K562 (cell line): ENCODE results near the gene APOM. TPM values are rescaled to one million over a fixed set of nuclear protein-coding genes. Genes with fewer than 3 reads are reported as not detected.

Experiments used
- BHLHE40 ChIP-seq: IDR thresholded peaks from 2 replicates; pipeline ENCODE4 v1.6.1; 2011; ENCODE audit warnings: low read length, improper control_type of control experiment
- BRD9 ChIP-seq: fragments of 450-650 bp; IDR thresholded peaks from 2 replicates; pipeline ENCODE4 v1.6.1; 2018; ENCODE audit warnings: low read depth; ENCODE audit not compliant: partially characterized antibody
- CBFA2T2 ChIP-seq: fragments of 450-650 bp; conservative IDR thresholded peaks from 2 replicates; pipeline ENCODE4 v1.6.1; 2017; ENCODE audit warnings: mild to moderate bottlenecking
- ID3 ChIP-seq, 2 experiments: fragments of 250-450 bp in 1 of 2; fragments of 450-650 bp in 1 of 2; sonication (Bioruptor Pico) in 1 of 2; IDR thresholded peaks; 2 replicates each; pipeline versions ENCODE4 v1.6.1 to v1.8.0; 2016 to 2021; ENCODE audit warnings: mild to moderate bottlenecking in 2 of 2, moderate library complexity in 2 of 2, missing compliant biosample characterization in 1 of 2, missing genetic modification characterization in 1 of 2
- KLF6 ChIP-seq: fragments of 250-450 bp; sonication (Bioruptor Pico); IDR thresholded peaks from 2 replicates; pipeline ENCODE4 v1.4.0; 2020; ENCODE audit warnings: mild to moderate bottlenecking, moderate library complexity, borderline replicate concordance
- MXD1 ChIP-seq: fragments of 250-450 bp; sonication (Bioruptor Pico); IDR thresholded peaks from 2 replicates; pipeline ENCODE4 v1.8.0; 2021; ENCODE audit warnings: borderline replicate concordance, mild to moderate bottlenecking, moderate library complexity; ENCODE audit not compliant: poor library complexity, severe bottlenecking
- NBN ChIP-seq: fragments of 450-650 bp; IDR thresholded peaks from 2 replicates; pipeline ENCODE4 v1.6.1; 2016; ENCODE audit warnings: low read depth, mild to moderate bottlenecking
- NFATC3 ChIP-seq: fragments of 450-650 bp; IDR thresholded peaks from 2 replicates; pipeline ENCODE4 v1.6.1; 2017; ENCODE audit warnings: mild to moderate bottlenecking
- NFE2 ChIP-seq: IDR thresholded peaks from 2 replicates; pipeline ENCODE4 v1.6.1; 2014; ENCODE audit warnings: antibody characterized with exemption, low read depth
- NRF1 ChIP-seq, 2 experiments: fragments of 450-650 bp; IDR thresholded peaks in 1 of 2; conservative IDR thresholded peaks in 1 of 2; 2 replicates each; pipeline ENCODE4 v1.6.1; 2014; ENCODE audit warnings: mild to moderate bottlenecking in 2 of 2
- POLR2AphosphoS5 ChIP-seq: IDR thresholded peaks from 2 replicates; pipeline ENCODE4 v1.6.1; 2011; ENCODE audit warnings: mild to moderate bottlenecking, low read depth, low read length, moderate library complexity; ENCODE audit not compliant: control insufficient read depth, insufficient read depth
- PURB ChIP-seq: sonication (generic); formaldehyde crosslinking; IDR thresholded peaks from 2 replicates; pipeline ENCODE4 v1.9.0; 2021; ENCODE audit warnings: low read depth, mild to moderate bottlenecking, missing genetic modification reagents
- RAD51 ChIP-seq: fragments of 450-650 bp; IDR thresholded peaks from 2 replicates; pipeline ENCODE4 v1.7.1; 2016; ENCODE audit warnings: low read depth, mild to moderate bottlenecking, borderline replicate concordance
- RBBP5 ChIP-seq: fragments of 200-600 bp; sonication (generic); IDR thresholded peaks from 2 replicates; pipeline ENCODE4 v1.6.1; 2012; ENCODE audit warnings: borderline replicate concordance, mild to moderate bottlenecking, low read length, control low read depth, inconsistent platforms; ENCODE audit not compliant: insufficient read depth, poor library complexity, severe bottlenecking
- SMARCA4 ChIP-seq: fragments of 450-650 bp; IDR thresholded peaks from 2 replicates; pipeline ENCODE4 v1.6.1; 2016
- SMC3 ChIP-seq: conservative IDR thresholded peaks from 2 replicates; pipeline ENCODE4 v1.6.1; 2011; ENCODE audit warnings: low read depth, low read length, improper control_type of control experiment; ENCODE audit not compliant: insufficient read depth
- SREBF2 ChIP-seq: sonication (generic); formaldehyde crosslinking; IDR thresholded peaks from 2 replicates; pipeline ENCODE4 v1.4.0; 2020; ENCODE audit warnings: mild to moderate bottlenecking, missing genetic modification reagents
- SRF ChIP-seq, 2 experiments: fragments of 250-450, 450-650 bp in 1 of 2; sonication (Bioruptor Pico) in 1 of 2; sonication (generic) in 1 of 2; formaldehyde crosslinking; IDR thresholded peaks; 2 replicates each; pipeline versions ENCODE4 v1.5.0 to v1.5.1; 2020 to 2022; ENCODE audit warnings: mild to moderate bottlenecking in 1 of 2, missing genetic modification reagents in 1 of 2
- THRAP3 ChIP-seq: fragments of 450-650 bp; IDR thresholded peaks from 2 replicates; pipeline ENCODE4 v1.6.1; 2016; ENCODE audit warnings: mild to moderate bottlenecking, inconsistent platforms, borderline replicate concordance
- ZBTB12 ChIP-seq: fragments of 250-450 bp; sonication (Bioruptor Pico); IDR thresholded peaks from 2 replicates; pipeline ENCODE4 v1.4.0; 2020
- ZBTB33 ChIP-seq: sonication (generic); formaldehyde crosslinking; IDR thresholded peaks from 2 replicates; pipeline ENCODE4 v1.8.1; 2023; ENCODE audit warnings: mild to moderate bottlenecking, missing genetic modification reagents
- ZNF12 ChIP-seq: sonication (generic); formaldehyde crosslinking; IDR thresholded peaks from 2 replicates; pipeline ENCODE4 v1.4.0; 2020; ENCODE audit warnings: mild to moderate bottlenecking, missing genetic modification reagents
- ZNF586 ChIP-seq: fragments of 450-650 bp; formaldehyde crosslinking; conservative IDR thresholded peaks from 2 replicates; pipeline ENCODE4 v1.4.0; 2020; ENCODE audit warnings: mild to moderate bottlenecking, moderate library complexity
- polyA plus RNA-seq, 8 experiments: library from polyadenylated mRNA; depleted of rRNA in 4 of 8; stranded (reverse) in 5 of 8; unstranded in 3 of 8; fragments of >200 nt; fragmentation: Nextera tagmentation in 2 of 8; fragmentation: Illumina TruSeq in 1 of 8; extraction: Ambion mirVana in 2 of 8; extraction: Trizol in 1 of 8; gene quantifications; 2 replicates each; pipeline versions ENCODE4 v1.2.1 to v1.2.3, GENCODE V29; 2011 to 2014; ENCODE audit warnings: inconsistent platforms in 1 of 8, missing spikeins in 1 of 8
- total RNA-seq, 7 experiments: library from RNA; depleted of rRNA in 6 of 7; stranded (reverse); fragments of >200 nt in 6 of 7; fragmentation: Illumina TruSeq in 2 of 7; extraction: Trizol in 2 of 7; gene quantifications; 2 replicates each; pipeline versions ENCODE4 v1.2.1 to v1.2.3, GENCODE V29; 2011 to 2021; ENCODE audit warnings: low replicate concordance in 1 of 7

Gene APOM
- total and polyA plus RNA-seq, 9 of the 15 experiments (the other 6 are each of a cell fraction or from before 2014, with no cell fraction given) = 5.7 to 24.3 (median 10.4) TPM

- no peak for TF ChIP-seq ZBTB12
- TF ChIP-seq THRAP3 = no peak
- no peak; the same call in 1 of the 2 replicates for TF ChIP-seq RAD51
- TF ChIP-seq SMC3 = peak; percentile 23; the same call in 1 of the 2 replicates
- no peak for TF ChIP-seq ID3 (CRISPR knock-in tag; IDR thresholded peaks at IDR 0.05)
- TF ChIP-seq ID3 (tag; IDR thresholded peaks at IDR 0.05) = peak; percentile 31
- TF ChIP-seq CBFA2T2 = no peak
- TF ChIP-seq NBN = 0 out of 2 replicates have a peak, but pooled peaks have one; percentile 14
- no peak for TF ChIP-seq RBBP5
- no peak for TF ChIP-seq PURB (CRISPR knock-in tag)
- TF ChIP-seq SRF (CRISPR knock-in tag; IDR thresholded peaks at IDR 0.05) = peak in 1 of 2 experiments; percentile 73; a peak in 1 of 4 replicates
- TF ChIP-seq KLF6 = peak; percentile 59
- TF ChIP-seq SMARCA4 = no peak; the same call in 1 of the 2 replicates
- peak; percentile 86 for TF ChIP-seq BHLHE40
- TF ChIP-seq NFATC3 = peak; percentile 57; the same call in 1 of the 2 replicates
- TF ChIP-seq ZBTB33 (CRISPR knock-in tag) = no peak; the same call in none of the 2 replicates
- peak; percentile 19; the same call in 1 of the 2 replicates for TF ChIP-seq ZNF586
- TF ChIP-seq BRD9 = peak; percentile 32
- peak; percentile 90 for TF ChIP-seq ZNF12
- peak; percentile 98 to 99 for TF ChIP-seq NRF1 (conservative IDR thresholded peaks at IDR 0.05 in 1 of 2, IDR thresholded peaks at IDR 0.05 in 1 of 2)
- TF ChIP-seq NFE2 = peak; percentile 57
- peak; percentile 55 for TF ChIP-seq POLR2AphosphoS5
- TF ChIP-seq MXD1 = peak; percentile 32
- TF ChIP-seq SREBF2 = 0 out of 2 replicates have a peak, but pooled peaks have one; percentile 92
These were observed 9.3 kb downstream of the APOM start, which contains the start of gene GPANK1 (continued) for GRCh38 chr6:31664790-31665500.
